Gastroesophageal sphincter (tissue), 4 donors: ENCODE data around the gene SOX2. TPM values are rescaled to one million over a fixed set of nuclear protein-coding genes. Genes with fewer than 3 reads are reported as not detected.

Source experiments
- ATAC-seq: fragments of 150-250 bp; one replicate; pipeline ENCODE4 v1.9.1; 2016; ENCODE audit warnings: mild to moderate bottlenecking, moderate library complexity
- H3K27ac ChIP-seq, 4 donors: fragments of 200-600 bp; sonication (generic) in 3 of 4; 1 replicate in 3 of 4; 2 replicates in 1 of 4; pipeline ENCODE4 v1.5.1; 2016 to 2019
- H3K27me3 ChIP-seq: fragments of 200-600 bp; sonication (generic); one replicate; pipeline ENCODE4 v1.5.1; 2019
- H3K36me3 ChIP-seq, 2 donors: fragments of 200-600 bp; sonication (generic); one replicate each; pipeline ENCODE4 v1.5.1; 2019; ENCODE audit warnings: control low read depth in 1 of 2
- H3K4me1 ChIP-seq, 3 donors: fragments of 200-600 bp; sonication (generic); 1 replicate in 2 of 3; 2 replicates in 1 of 3; pipeline ENCODE4 v1.5.1; 2016 to 2019; ENCODE audit warnings: control low read depth in 2 of 3
- H3K4me3 ChIP-seq, 2 donors: fragments of 200-600 bp; sonication (generic); one replicate each; pipeline ENCODE4 v1.5.1; 2019; ENCODE audit warnings: mild to moderate bottlenecking in 1 of 2, moderate library complexity in 1 of 2
- H3K9me3 ChIP-seq, 3 donors: fragments of 200-600 bp; sonication (generic); one replicate each; pipeline ENCODE4 v1.5.1; 2017 to 2019; ENCODE audit warnings: control low read depth in 2 of 3
- EP300 ChIP-seq: sonication (generic); formaldehyde crosslinking; IDR thresholded peaks from one replicate; pipeline ENCODE4 v1.6.1; 2017; ENCODE audit warnings: antibody characterized with exemption, mild to moderate bottlenecking
- POLR2A ChIP-seq, 2 donors: fragments of 450-650 bp; IDR thresholded peaks; one replicate each; pipeline ENCODE4 v1.6.1; 2017; ENCODE audit warnings: antibody characterized with exemption in 2 of 2, mild to moderate bottlenecking in 2 of 2, moderate library complexity in 1 of 2
- POLR2AphosphoS5 ChIP-seq: sonication (generic); formaldehyde crosslinking; IDR thresholded peaks from one replicate; pipeline ENCODE4 v1.6.1; 2017; ENCODE audit warnings: antibody characterized with exemption
- WGBS, 2 donors: methylation state at CpG; one replicate each; pipeline ENCODE4 v1.1.5; 2018; ENCODE audit warnings: low coverage in 1 of 2; 5-methylcytosine and 5-hydroxymethylcytosine counted together
- total RNA-seq, 4 donors: library from RNA; depleted of rRNA; stranded (reverse); fragments of >200 nt; gene quantifications; one replicate each; pipeline ENCODE4 v1.1.0, GENCODE V29; 2016
- TF ChIP-seq, protein P1 (sequence below), 4 experiments: fragments of 200-600 bp in 2 of 4; fragments of 450-650 bp in 2 of 4; sonication (generic) in 1 of 4; IDR thresholded peaks; one replicate each; pipeline ENCODE4 v1.5.1; 2017 to 2019; ENCODE audit warnings: antibody characterized with exemption in 4 of 4, mild to moderate bottlenecking in 2 of 4, moderate library complexity in 2 of 4

SOX2 gene
- total RNA-seq, 4 donors from 2014 or later = 3.1 to 9.9 (median 5.7) TPM

DNA sequence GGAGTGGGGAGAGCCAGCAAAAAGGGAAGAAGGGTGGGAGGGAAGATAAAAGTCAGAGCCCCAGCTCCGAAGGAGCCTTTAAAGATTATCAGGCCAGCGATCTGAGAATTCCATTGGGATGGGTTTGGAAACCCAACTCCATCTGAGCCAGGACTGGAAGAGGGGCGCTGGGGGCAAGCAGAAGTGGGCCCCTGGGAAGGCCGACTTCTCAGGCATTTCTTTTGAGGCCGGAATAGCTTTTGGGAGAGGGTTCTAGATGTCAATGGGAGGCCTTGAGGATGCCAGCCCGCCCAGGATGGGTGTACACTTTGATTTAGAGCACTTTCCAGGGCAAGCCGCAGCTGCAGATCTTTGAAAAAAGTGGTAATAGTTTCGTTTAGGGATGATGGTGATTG, 6.6 kb upstream of the SOX2 start:
- TF ChIP-seq EP300 = no peak
- no peak for TF ChIP-seq POLR2A (IDR thresholded peaks at IDR 0.05)
- TF ChIP-seq, protein P1, sequence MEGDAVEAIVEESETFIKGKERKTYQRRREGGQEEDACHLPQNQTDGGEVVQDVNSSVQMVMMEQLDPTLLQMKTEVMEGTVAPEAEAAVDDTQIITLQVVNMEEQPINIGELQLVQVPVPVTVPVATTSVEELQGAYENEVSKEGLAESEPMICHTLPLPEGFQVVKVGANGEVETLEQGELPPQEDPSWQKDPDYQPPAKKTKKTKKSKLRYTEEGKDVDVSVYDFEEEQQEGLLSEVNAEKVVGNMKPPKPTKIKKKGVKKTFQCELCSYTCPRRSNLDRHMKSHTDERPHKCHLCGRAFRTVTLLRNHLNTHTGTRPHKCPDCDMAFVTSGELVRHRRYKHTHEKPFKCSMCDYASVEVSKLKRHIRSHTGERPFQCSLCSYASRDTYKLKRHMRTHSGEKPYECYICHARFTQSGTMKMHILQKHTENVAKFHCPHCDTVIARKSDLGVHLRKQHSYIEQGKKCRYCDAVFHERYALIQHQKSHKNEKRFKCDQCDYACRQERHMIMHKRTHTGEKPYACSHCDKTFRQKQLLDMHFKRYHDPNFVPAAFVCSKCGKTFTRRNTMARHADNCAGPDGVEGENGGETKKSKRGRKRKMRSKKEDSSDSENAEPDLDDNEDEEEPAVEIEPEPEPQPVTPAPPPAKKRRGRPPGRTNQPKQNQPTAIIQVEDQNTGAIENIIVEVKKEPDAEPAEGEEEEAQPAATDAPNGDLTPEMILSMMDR (IDR thresholded peaks at IDR 0.05) = no peak
- no peak for TF ChIP-seq POLR2AphosphoS5
- peaks cover 0 to 22% (median 0%) of the 10 kb centered on the region in 3 donors for H3K4me1 ChIP-seq
- no peaks in the 10 kb centered on the region for H3K36me3 ChIP-seq
- no peaks in the 10 kb centered on the region for H3K9me3 ChIP-seq
- 10 to 40% methylated on average over 2 to 8 of the region's 8 CpGs for WGBS, 2 donors
- peaks cover 100% of the 10 kb centered on the region for H3K27me3 ChIP-seq
- no peak for ATAC-seq
- no peak overlapping the region for H3K4me3 ChIP-seq
- no peak overlapping the region for H3K27ac ChIP-seq

DNA sequence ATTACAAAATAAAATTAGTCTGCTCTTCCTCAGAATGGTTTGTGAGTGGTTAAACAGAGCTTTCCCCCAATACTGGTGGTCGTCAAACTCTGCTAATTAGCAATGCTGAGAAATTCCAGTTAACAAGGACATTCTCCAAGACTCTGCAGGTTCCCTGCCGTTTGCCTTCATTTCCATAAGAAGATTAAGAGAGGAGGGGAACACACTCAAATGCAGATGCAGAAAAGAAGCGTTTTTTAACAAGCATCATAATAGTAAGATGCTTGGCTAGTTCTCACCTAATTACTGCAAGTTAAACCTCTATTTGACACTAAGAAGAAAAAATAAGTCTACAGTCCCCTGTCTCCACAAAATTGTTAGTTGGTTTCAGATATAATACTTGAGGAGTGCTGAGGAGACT, 3.7 kb upstream of the SOX2 start:
- H3K27ac ChIP-seq = no peak overlapping the region
- ATAC-seq = no peak
- peaks cover 0 to 44% (median 12%) of the 10 kb centered on the region in 3 donors for H3K4me1 ChIP-seq
- no peak for TF ChIP-seq POLR2A (IDR thresholded peaks at IDR 0.05)
- TF ChIP-seq, protein P1 (IDR thresholded peaks at IDR 0.05) = no peak
- no peaks in the 10 kb centered on the region for H3K9me3 ChIP-seq
- no peak overlapping the region for H3K4me3 ChIP-seq
- 5 to 39% methylated on average over 2 to 3 of the region's 3 CpGs for WGBS, 2 donors
- peaks cover 100% of the 10 kb centered on the region for H3K27me3 ChIP-seq
- no peaks in the 10 kb centered on the region for H3K36me3 ChIP-seq

DNA sequence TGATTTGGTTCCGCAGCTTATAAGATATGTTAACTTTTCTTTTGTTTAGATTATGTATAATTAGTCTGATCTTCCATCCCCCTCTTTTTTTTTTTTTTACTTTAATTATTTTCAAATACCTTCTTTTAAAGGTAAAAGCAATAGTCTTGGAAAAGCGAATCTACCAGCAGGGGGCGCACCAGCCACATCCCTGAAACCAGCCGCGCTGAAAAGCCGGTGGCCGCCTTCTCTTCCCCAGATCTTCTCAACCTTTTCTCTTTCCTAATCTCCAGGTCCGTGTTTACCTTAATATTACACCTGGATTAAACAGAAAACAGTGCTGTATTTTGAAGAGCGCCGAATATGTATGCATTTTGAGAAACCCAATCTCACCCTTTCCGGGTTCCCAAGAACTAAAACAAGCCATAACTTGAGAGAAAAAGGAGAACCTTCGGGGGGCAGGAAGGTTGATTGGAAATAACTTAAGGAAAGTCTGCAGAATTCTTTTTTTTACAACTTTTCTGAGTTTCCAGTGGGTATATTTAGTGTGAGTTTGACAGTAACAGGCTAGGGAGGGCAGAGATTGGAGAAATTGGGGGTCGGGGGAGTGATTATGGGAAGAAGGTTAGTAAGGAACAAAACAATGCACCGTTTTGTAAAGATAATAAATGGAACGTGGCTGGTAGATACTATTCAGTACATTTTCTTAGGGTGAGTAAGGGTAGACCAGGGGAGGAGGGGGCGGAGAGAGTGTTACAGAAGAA, 2.0 kb upstream of the SOX2 start:
- no peak for ATAC-seq
- no peak overlapping the region for H3K4me3 ChIP-seq
- WGBS, 2 donors = 0 to 5% methylated on average over 15 to 16 of the region's 16 CpGs
- H3K4me1 ChIP-seq = peaks cover 0 to 38% (median 12%) of the 10 kb centered on the region in 3 donors
- no peaks in the 10 kb centered on the region for H3K36me3 ChIP-seq
- TF ChIP-seq POLR2A (IDR thresholded peaks at IDR 0.05) (no peak), EP300 (no peak), POLR2AphosphoS5 (no peak)
- TF ChIP-seq, protein P1 (IDR thresholded peaks at IDR 0.05) = peak; percentile 62 to 78 (median 66)
- no peak overlapping the region for H3K27ac ChIP-seq
- H3K9me3 ChIP-seq = no peaks in the 10 kb centered on the region
- peaks cover 100% of the 10 kb centered on the region for H3K27me3 ChIP-seq

DNA sequence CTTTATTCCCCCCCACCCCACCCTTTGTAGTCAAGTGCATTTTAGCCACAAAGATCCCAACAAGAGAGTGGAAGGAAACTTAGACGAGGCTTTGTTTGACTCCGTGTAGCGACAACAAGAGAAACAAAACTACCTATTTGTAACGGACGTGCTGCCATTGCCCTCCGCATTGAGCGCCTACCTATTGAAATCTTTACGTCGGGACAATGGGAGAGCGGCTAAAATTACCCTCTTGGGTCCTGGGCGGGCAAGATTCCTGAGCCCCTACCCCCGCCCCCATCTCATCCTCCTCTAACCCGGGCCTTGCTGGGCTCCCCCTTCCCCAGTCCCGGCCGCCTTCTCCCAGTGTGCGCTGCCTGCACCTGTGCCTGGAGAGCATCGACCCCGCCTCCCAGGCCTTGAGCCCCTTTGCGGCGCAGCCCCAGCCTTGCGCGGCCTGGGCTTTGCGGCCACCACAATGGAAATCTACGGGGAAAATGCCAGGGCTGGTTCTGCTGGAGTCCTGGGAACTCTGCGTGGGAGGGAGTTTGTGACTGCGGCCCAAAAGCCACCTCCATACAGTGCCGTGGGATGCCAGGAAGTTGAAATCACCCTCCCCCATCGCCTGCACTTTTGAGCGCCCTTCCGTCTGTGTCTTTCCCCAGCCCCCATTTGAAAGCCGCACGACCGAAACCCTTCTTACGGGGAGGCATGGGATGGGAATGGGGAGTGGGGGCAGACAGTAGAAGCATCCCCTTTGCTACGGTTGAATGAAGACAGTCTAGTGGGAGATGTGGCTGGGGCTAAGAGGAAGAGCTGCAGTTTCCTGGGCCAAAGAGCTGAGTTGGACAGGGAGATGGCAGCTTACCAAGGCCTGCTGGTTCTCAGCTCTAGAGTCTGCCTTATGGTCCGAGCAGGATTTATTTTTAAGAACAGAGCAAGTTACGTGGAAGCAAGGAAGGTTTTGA, 1.1 kb upstream of the SOX2 start:
- TF ChIP-seq EP300 (no peak), POLR2A (IDR thresholded peaks at IDR 0.05) (no peak), POLR2AphosphoS5 (no peak)
- TF ChIP-seq, protein P1 (IDR thresholded peaks at IDR 0.05) = no peak
- H3K4me3 ChIP-seq = peak overlapping the region in 1 of 2 donors; percentile 51
- H3K27me3 ChIP-seq = peaks cover 100% of the 10 kb centered on the region
- WGBS, 2 donors = 12 to 17% methylated on average over 14 to 28 of the region's 37 CpGs
- H3K4me1 ChIP-seq = peaks cover 0 to 38% (median 12%) of the 10 kb centered on the region in 3 donors
- ATAC-seq = no peak
- no peaks in the 10 kb centered on the region for H3K36me3 ChIP-seq
- no peaks in the 10 kb centered on the region for H3K9me3 ChIP-seq
- H3K27ac ChIP-seq = peak overlapping the region in 1 of 4 donors; percentile 7
